GM19328 (cell line): ENCODE data around the gene MEF2D.

ENCODE experiments used
- ATAC-seq: cut with Tn5 transposase; IDR thresholded peaks from one replicate; pipeline ENCODE4 v1.9.1; 2021; ENCODE audit warnings: mild to moderate bottlenecking, moderate library complexity; ENCODE audit not compliant: unreplicated experiment

MEF2D gene

DNA sequence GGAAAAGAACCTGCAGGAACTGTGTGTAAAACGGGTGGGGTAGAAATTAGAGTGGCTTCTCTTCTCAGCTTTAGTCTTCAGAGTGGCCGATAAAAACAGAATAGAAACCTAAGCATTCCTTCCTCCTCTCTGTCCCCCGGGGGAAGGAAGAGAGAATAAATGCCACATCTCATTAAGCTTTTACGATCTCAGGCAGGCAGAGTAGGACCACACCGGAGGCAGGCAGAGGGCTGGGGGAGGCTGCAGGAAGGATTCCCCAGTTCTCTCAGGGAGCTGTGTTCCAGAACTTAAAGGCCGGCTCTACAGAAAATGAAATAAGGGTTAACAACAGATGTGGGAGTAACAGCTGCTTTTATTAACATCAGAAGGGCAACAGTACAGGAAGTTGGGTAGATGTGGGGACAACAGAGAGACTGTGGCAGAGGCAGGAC, 24.5 kb upstream of the MEF2D start:
- ATAC-seq = no peak

- ATAC-seq = no peak
Measured at GRCh38 chr1:156524481-156524869, 23.9 kb upstream of the MEF2D start.

- no peak for ATAC-seq
Measured at GRCh38 chr1:156523801-156524480, 23.4 kb upstream of the MEF2D start.

GRCh38 chr1:156522443-156522970, 21.9 kb upstream of the MEF2D start:
- ATAC-seq = no peak

GRCh38 chr1:156517748-156518147, 17.2 kb upstream of the MEF2D start:
- ATAC-seq = no peak

DNA sequence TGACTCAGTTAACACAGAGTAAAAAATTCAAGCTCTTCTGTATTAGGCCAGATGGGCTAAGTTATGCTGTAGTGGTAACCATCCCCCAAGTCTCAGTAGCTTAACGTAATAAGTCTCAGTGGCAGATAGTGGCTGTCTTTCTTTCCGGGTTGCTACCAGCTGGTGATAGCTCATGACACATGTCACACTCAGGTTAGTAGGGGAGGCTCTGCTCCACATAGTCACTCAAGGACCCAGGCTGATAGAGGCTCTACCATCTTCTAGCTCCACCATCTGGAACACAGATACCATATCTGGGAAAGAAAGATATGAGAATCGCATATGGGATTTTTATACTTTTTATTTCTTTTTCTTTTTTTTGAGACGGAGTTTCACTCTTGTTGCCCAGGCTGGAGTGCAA, 16.2 kb upstream of the MEF2D start:
- no peak for ATAC-seq

DNA sequence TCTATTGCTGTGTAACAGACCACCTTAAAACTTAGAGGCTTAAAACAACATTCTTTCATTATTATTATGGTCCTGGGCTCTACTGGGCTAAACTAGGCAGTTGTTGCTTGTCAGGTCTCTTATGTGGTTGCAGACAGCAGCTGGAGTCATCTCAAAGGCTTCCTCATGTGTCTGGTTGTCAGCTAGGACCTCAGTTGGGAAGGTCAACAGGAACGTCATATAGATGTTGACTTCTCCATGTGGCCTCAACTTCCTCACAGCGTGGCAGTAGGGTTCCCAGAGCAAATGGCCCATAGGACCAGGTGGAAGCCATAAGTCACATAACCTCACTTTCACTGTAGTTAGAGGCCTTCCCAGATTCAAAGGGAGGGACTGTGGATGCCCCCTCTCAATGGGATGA, 15.4 kb upstream of the MEF2D start:
- no peak for ATAC-seq

DNA sequence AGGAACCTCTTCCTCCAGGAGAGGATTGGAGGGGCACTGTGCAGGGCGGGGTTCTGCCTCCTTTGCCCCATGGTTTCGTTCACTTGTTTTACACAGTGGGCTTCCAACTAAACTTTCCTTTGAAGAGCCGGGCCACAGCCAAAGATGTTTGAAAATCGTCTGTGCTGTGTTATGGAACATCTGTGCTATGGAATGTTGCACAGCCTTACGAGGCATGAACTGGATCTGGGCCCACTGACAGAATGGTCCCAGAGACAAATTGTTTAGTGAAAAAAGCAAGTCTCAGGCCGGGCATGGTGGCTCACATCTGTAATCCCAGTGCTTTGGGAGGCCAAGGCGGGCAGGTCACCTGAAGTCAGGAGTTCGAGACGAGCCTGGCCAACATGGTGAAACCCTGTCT, 12.6 kb upstream of the MEF2D start:
- ATAC-seq = no peak

GRCh38 chr1:156511644-156512043, 11.1 kb upstream of the MEF2D start:
- no peak for ATAC-seq

DNA sequence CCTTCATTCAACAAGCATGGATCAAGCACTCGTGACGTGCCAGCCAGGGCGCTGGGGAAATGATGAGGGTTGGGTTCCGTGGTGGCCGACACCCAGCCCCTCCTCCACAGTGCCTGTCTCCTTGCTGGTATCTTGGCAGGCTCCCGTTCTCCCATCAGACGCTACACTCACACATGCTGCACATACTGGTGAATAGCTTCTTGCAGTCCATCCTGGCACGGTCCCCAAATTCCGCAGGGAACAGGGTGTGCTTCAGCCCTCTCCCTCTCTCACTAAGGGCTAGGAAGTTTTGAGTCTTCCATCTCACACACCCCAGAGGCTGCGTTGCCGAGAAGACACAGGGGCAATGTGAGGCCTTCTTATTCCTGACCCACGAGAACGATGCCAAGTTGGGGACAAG, 10.1 kb upstream of the MEF2D start:
- ATAC-seq = no peak

DNA sequence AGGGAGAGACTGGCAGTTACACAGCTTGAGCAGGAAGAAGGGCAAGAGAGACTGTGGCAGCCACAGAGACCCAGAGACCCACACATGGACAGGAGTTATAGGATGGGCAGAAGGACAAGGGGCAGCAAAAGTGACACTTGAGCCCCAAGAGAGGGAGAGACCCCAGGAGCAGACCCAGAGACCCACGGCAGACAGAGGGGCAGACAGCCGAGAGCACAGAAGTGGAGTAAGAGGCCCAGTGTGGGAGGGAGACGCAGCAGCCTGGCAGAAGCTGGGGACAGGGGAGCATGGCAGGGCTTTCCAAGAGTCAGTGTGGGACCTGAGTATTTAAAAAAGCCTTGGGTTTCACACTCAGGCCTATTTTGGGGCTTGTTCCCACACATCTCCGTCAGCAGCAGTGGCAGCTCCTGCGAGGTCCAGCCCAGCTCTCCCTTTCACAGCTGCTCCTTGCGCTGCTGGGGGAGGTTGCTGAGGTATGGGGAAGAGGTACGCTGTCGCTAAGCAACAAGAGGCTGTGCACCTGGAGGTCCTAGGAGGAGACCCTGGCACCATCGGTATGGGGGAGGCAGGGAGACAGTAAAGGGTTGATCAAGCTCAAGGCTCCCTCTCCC, 9.0 kb upstream of the MEF2D start:
- no peak for ATAC-seq

GRCh38 chr1:156508955-156509234, 8.3 kb upstream of the MEF2D start:
- no peak for ATAC-seq

DNA sequence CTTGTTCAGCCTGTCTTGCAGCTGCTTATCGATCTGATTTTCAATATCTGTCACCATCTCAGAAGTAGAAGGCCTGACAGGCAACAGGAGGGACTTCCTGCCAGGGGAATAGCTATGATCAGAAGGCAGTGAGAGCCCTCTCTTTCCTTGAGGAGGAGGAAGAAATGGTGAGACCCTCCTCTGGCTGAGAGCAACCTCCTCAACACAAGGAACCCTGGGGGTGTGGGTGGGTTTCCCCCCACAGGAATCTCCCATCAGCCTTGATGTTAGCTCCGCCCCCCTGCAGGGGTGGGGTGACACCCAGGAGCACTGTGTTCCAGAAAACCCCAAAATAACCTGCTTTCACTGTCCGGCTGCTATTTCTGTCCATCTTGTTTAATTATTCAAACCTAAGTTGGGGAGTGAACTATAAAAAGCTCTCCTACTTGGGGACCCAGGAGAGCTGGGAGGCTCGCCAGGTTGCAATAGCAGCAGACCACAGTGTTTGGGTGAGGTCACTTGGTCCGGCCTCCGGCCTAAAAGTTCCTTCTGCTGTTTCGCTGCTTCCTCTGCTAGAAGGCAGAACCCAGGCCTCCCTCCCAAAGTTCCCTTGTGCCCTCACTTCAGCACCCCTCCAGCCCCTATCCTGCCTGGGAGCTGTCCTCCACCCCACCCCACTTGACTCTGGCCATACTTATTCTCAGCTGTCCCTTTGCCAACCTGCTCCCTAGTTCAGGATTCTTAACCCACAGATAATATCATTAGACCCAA, 7.8 kb upstream of the MEF2D start:
- ATAC-seq = no peak

GRCh38 chr1:156506450-156506849, 5.9 kb upstream of the MEF2D start:
- no peak for ATAC-seq

- ATAC-seq = no peak
Measured at GRCh38 chr1:156505679-156506298, 5.2 kb upstream of the MEF2D start.

- ATAC-seq = peak; percentile 35
Measured at GRCh38 chr1:156504821-156505678, 4.5 kb upstream of the MEF2D start.

- ATAC-seq = no peak
Measured at GRCh38 chr1:156504438-156504813, 3.9 kb upstream of the MEF2D start.

- no peak for ATAC-seq
Measured at GRCh38 chr1:156503698-156504437, 3.3 kb upstream of the MEF2D start.

GRCh38 chr1:156502894-156503697, 2.5 kb upstream of the MEF2D start:
- no peak for ATAC-seq
